Adrenal gland (tissue), 5 donors: ENCODE results near the gene GLRA3.

Source experiments
- POLR2A ChIP-seq, 2 donors: fragments of 450-650 bp; IDR thresholded peaks; one replicate each; pipeline ENCODE4 v1.6.1; 2017; ENCODE audit warnings: antibody characterized with exemption in 2 of 2, mild to moderate bottlenecking in 2 of 2, moderate library complexity in 1 of 2
- TF ChIP-seq, protein P1 (sequence below), 6 experiments: fragments of 450-650 bp in 4 of 6; fragments of 200-600 bp in 2 of 6; sonication (generic) in 1 of 6; IDR thresholded peaks; 1 replicate in 5 of 6; 2 replicates in 1 of 6; pipeline versions ENCODE4 v1.5.1 to v1.8.0; 2016 to 2021; ENCODE audit warnings: antibody characterized with exemption in 6 of 6, mild to moderate bottlenecking in 2 of 6, moderate library complexity in 1 of 6
- donor health status: DM: no; HTN: no; CAD: no.

DNA sequence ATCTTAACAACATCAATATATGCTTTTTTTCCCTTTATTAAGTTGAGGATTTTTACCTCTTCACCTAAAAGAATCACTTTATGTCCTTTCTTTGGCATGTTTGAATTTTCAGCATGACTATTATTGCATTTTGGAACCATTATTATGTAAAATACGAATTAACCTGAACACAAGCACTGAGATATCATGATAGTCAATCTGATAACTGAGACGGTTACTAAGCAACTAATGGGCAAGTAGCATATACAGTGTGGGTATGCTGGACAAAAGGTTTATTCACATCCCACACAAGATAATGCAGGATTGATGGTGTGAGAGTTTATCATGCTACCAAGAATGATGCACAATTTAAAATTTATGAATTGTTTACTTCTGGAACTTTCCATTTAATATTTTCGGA lies 24.6 kb upstream of the GLRA3 start:
- TF ChIP-seq, protein P1, sequence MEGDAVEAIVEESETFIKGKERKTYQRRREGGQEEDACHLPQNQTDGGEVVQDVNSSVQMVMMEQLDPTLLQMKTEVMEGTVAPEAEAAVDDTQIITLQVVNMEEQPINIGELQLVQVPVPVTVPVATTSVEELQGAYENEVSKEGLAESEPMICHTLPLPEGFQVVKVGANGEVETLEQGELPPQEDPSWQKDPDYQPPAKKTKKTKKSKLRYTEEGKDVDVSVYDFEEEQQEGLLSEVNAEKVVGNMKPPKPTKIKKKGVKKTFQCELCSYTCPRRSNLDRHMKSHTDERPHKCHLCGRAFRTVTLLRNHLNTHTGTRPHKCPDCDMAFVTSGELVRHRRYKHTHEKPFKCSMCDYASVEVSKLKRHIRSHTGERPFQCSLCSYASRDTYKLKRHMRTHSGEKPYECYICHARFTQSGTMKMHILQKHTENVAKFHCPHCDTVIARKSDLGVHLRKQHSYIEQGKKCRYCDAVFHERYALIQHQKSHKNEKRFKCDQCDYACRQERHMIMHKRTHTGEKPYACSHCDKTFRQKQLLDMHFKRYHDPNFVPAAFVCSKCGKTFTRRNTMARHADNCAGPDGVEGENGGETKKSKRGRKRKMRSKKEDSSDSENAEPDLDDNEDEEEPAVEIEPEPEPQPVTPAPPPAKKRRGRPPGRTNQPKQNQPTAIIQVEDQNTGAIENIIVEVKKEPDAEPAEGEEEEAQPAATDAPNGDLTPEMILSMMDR (IDR thresholded peaks at IDR 0.05): no peak
- no peak for TF ChIP-seq POLR2A (IDR thresholded peaks at IDR 0.05)
